SU-DHL-6 (cell line): ENCODE results near the gene LRRK1.

Source experiments
- EZH2phosphoT487 ChIP-seq: fragments of 200-600 bp; sonication (generic), shearing (Covaris generic); conservative IDR thresholded peaks from 2 replicates; pipeline ENCODE4 v1.6.1; 2018; ENCODE audit warnings: mild to moderate bottlenecking, antibody characterized with exemption, low read length, moderate library complexity, mixed read lengths
- TF ChIP-seq, protein P1 (sequence below): fragments of 200-600 bp; sonication (generic); IDR thresholded peaks from one replicate; pipeline ENCODE4 v1.5.1; 2017; ENCODE audit warnings: antibody characterized with exemption, mild to moderate bottlenecking, low read length, moderate library complexity; ENCODE audit not compliant: insufficient read depth, poor library complexity, severe bottlenecking

DNA sequence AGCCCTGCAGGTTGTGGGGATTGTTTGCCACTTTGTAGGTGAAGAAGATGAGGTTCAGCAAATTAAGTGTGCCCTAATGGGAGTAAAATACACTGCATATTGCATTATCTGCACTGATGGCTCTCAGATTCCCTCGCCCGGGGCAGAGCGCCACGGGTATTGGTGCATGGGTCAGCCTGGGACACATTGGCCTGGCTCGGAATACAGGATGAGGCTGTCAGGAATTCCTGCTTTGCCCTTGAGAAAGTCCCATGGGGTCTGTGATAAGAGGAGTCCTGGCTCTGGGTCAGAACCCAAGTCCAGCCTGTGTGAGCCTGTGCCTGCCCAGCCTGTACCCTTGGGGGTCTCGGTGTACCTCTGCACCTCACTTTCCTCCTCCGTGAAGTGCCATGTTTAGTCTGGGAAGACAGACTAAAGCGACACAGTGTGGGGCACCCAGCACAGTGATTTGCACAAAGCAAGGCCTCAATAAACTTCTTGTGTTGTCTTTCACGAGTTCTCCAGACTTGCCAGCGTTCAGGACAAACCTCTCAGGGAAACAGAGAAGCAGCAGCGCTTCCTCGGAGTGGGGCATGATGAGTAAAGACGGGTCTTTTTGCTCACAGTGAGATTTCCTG, 107.6 kb downstream of the LRRK1 start:
- TF ChIP-seq, protein P1, sequence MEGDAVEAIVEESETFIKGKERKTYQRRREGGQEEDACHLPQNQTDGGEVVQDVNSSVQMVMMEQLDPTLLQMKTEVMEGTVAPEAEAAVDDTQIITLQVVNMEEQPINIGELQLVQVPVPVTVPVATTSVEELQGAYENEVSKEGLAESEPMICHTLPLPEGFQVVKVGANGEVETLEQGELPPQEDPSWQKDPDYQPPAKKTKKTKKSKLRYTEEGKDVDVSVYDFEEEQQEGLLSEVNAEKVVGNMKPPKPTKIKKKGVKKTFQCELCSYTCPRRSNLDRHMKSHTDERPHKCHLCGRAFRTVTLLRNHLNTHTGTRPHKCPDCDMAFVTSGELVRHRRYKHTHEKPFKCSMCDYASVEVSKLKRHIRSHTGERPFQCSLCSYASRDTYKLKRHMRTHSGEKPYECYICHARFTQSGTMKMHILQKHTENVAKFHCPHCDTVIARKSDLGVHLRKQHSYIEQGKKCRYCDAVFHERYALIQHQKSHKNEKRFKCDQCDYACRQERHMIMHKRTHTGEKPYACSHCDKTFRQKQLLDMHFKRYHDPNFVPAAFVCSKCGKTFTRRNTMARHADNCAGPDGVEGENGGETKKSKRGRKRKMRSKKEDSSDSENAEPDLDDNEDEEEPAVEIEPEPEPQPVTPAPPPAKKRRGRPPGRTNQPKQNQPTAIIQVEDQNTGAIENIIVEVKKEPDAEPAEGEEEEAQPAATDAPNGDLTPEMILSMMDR: no peak
- no peak for TF ChIP-seq EZH2phosphoT487
